Stimulated activated naive CD4-positive, alpha-beta T cell treated with Interleukin-2 at 50 U/mL for 16 hours (primary cell): ENCODE results near the gene ZNF420.
"Not testable (repeated sequence)": the region's sequence is repeated elsewhere in the genome, so short reads cannot be mapped to it uniquely, and the experiment has no call there.

Source experiments
- DNase-seq: peaks from one replicate; lab custom pipeline; 2025; lab: John Stamatoyannopoulos, UW

The ZNF420 gene

DNA sequence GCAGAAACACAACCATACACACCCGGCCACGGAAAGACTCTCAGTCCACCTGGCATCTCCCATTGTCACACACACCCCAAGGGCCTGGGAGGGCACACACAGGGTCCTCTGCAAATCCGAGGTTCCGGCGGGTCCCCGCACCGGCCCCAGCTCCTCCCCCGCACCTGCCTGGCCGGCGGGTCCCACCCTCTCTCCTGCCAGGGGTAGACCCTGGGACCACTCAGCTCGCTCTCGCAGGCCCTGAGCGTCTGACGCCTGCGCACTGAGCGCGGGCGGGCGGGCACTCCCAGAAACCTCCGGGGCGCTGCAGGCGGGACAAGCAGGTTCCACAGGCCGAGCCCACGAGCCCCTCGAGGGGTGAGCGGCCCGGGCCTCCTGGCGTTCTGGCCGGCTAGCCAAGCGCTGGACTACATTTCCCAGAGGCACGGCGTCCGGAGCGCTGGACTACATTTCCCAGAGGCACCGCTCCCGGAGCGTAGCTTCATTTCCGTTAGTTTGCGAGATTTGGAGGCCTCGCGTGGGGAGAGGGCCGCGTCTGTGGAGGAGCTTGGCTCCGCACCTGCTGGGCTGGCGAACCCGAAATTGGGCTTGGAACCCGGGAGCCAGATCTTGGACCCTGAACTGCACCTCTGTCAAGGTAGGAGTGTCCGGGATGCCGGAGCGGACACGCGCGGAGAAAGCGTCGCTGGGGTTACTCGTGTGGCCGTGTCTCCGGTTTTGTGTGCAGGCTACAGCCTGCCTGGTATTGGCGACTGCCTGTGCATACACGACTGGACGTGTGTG, at the start of gene ZNF420:
Gene ZNF420 (plus strand): TSS at position 500 of the 783 bp plus-strand sequence. CDS start 10,686 bp downstream, outside the sequence.
- peak; percentile 90 for DNase-seq

DNA sequence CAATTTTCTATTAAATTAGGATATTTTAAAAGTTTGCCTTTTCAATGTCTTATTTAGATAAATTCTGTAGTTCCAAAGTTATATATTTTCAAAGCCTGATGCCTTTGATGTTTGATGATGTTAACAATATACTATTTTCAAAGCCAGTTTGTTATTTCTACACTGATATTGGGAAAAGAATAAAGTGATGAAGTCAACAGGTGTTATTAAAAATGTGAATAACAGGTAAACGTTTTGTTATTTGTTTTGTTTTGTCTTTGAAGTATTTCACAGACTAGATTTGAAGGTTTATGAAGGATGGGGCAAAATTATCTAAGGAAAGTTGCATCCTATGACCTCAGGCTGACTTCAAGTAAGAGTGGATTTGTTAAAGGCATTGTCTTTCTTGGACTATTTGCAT, 33.1 kb upstream of the ZNF420 start:
- DNase-seq, result no peak

DNA sequence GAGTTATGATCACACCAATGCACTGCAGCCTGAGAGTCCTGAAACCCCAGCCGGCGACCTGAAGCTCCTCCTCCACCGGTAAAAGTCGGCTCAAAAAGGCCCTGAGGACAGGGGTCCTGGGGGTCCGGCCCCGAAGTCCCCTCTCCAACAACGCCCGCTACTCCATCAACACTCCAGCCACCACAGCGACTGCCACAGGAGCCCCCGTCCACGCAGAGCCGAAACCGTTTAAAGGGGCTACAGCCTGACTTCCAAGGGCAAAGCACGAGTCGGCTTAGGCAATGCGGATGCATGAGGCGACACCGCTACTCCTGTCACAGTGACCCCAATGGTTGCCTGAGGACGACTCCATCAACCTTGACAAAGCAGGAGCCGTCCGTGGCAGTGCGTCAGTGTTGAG, 22.9 kb upstream of the ZNF420 start:
- no peak for DNase-seq

DNA sequence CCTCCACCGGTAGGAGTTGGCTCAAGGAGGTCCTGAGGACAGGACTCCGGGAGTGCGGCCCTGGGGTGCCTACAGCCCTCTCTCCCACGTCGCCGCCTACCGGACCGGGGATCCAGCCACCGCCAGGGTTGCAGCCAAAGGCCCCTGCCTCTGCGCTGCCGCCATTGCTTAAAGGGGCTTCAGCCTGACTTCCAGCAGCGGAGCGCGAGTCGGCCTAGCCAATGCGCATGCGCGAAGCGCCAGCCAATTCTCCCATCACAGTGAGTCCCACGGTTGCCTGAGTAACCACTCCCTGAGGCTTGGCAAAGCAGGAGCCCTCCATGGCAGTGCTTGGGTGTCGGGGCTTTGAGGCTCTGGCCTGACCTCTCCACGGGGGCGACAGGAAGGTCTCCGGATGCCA, 21.5 kb upstream of the ZNF420 start:
- no peak for DNase-seq

DNA sequence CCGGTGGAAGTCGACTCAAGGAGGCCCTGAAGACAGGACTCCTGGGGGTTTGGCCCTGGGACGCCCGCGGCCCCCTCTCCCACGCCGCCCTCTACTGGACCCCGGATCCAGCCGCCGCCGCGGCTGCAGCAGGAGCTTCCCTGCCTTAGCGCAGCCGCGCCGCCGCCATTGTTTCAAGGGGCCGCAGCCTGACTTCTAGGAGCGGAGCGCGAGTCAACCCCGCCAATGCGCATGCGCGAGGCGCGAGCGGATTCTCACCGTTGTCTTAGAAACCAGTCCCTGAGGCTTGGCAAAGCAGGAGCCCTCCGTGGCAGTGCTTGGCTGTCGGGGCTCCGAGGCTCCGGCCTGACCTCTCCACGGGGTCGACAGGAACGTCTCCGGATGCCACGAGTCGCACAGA, 19.1 kb upstream of the ZNF420 start:
- DNase-seq, result no peak

DNA sequence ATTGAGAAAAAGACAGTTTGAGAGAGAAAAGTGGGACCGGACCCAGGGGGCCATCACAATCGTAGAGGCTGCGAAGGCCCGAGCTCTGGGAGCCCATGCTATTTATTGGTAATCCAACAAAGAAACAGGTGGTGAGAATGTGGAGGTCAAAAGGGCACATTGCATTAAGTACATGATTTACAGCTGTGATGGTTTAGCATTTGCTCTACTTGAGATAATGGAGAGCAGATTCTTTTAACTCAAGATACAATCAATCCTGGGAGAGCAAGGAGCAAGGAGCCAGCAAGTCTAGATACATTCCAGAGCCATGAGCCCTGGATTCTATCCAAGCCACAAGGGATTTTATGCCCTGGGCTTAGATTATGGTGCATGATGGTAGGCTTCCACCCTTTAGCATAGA, 13.3 kb upstream of the ZNF420 start:
- not testable (repeated sequence) for DNase-seq

DNA sequence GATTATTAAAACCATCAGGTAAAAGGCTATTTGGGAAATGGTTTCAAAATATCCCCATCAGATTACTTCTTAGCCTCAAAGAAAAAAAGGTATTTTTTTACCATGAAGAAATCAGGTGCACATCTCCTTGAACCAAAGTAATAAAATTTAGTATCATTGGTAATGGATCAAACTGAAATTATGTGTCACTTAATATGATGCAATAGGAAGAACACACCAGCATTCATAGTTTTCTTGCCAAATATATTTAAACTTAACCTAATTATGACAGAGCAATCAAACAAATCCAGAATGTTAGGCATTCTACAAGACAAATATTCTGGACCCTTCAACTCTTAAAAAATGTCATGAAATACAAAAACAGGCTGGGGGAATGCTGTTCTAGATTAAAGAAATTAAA, 4.1 kb upstream of the ZNF420 start:
- no peak for DNase-seq

DNA sequence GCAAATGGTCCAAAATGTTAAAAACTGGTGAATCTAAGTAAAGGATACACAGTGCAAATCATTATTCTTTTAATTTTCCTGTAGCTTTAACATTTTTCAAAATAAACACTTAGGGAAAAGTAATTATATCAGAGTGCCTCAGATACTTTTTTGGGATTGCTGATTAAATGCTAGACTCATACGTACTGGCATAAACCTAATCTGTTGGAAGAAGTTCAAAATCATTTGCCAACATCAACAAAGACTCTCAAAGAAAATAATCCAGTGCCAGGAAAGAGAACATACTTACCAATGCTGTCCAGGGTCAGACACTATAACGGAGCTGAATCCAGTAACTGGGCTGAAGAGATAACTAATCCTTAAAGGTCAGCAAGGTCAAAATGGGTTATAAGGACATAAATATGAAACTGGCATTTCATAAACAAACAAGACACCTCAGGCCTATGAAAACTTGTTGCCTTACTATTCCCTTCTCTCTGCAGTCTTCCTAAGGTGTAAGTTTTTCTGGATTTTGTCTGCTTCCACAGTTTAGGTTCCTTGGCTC, 3.3 kb upstream of the ZNF420 start:
- DNase-seq, result no peak

DNA sequence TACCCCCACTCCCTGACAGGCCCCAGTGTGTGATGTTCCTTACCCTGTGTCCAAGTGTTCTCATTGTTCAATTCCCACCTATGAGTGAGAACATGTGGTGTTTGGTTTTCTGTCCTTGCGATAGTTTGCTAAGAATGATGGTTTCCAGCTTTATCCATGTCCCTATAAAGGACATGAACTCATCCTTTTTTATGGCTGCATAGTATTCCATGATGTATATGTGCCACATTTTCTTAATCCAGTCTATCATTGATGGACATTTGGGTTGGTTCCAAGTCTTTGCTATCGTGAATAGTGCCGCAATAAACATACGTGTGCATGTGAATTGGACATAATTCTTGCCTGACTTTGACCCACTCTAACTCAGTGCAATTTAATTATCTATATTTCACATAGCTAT, 1.7 kb upstream of the ZNF420 start:
- not testable (repeated sequence) for DNase-seq

DNA sequence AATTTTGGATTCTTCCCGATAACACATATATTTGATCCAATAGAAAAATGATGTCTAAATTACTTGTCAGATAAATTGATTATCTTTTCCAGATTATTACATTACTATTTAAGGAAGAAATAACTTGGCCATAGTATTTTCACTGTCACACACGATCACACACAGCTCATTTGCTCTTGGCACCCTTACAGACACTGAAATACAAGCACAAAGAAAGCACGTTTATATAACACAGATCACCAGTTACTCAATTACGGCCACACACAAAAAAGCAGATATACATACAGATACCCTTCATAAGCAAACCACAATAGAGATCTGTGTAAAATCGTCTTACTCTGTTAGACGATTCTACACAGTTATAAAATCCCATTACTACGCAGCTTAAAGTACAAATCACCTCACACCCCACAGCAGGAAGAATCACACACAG, 716 bp upstream of the ZNF420 start:
- DNase-seq, result no peak

DNA sequence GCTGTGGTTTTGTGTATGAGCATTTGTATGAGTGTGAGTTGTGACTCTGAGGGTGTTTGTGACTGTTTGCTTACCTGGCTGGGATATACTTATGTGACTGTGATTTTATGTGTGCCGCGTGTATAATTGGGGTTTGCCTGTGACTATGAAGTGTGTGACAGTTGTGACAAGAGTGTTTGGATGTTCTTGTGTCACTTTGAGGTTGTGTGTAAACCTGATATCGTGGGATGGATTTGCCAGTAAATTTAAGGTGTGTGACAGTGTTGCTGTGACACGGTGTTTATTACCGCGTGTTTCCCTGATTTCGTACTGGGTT, 442 bp downstream of the ZNF420 start:
- no peak for DNase-seq

DNA sequence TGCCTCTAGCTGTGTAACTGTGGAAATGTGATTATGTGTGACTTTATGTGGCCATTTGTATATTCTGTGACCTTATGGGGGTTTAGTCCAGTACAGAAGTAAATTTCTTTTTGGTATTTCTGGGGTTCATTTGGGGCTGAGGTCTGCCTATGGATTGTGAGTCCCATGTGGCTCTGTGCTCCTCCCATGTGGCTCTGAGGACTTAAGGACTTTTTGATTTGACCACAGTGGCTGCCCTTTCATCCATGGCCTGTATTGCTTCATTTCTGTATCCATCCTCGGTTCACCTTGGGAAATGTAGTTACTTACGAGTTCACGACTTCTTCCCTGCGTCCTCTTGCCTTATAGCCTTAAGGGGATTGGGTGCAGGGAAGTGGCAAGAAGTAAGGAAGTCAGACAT, 1.0 kb downstream of the ZNF420 start:
- DNase-seq, result no peak

DNA sequence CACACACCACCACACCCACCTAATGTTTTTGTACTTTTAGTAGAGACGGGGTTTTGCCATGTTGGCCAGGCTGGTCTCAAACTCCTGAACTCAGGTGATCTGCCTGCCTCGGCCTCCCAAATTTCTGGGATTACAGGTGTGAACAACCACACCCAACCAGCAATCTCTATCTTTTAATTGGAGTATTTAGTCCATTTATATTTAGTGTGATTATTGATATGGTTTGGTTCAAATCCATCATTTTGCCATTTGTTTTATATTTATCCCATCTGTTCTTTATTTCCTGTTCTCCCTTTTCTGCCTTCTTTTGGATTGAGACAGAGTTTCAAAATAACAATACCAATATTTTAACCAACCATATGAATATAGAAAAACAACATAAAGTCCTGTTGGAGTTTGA, 4.1 kb downstream of the ZNF420 start:
- no peak for DNase-seq

DNA sequence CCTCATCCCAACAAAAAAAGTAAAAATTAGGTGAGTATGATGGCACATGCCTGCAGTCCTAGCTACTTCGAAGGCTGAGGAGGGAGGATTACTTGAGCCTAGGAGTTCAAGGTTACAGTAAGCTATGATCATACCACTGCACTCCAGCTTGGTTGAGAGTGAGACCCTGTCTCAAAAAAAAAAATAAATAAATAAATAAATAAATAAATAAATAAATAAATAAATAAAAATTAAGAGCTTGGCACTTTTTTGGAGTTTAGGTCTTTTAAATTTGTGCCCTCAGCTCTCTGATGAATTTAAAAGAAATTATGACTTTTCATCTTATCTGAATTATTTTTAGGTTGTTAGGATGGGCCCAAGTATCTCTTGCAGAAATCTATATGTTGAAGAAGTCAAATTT, 8.9 kb downstream of the ZNF420 start:
- DNase-seq, result no peak

DNA sequence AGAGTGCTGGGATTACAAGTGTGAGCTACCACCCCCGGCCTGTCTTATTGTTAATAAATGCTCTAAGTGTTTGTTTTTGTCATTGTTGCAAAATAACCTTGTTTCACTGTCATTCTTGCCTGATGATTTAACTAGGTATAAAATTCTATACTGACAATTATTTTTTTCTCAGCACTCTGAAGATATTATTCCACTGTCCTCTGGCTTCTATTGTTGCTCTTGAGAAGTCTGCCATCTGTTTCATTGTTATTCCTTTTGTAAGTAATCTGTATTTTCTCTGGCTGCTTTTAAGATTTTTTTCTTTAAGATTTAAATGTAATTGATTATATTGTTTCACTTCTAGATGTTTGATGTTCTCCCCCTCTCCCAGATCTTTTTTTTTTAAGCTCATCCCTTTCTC, 17.6 kb downstream of the ZNF420 start:
- DNase-seq, result no peak

DNA sequence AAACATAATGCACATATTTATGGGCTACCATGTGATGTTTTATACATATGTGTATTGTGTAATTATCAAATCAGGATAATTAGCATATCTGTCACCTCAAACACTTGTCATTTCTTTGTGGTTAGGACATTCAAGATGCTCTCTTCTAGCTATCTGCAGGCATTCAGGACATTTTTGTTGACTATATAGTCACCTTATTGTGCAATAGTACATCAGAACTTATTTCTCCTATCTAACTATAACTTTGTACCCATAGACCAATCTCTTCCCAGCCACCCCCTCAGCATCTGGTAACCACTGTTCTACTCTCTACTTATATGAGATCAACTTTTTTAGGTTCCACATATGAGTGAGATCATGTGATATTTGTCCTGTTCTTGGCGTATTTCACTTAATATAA, 20.3 kb downstream of the ZNF420 start:
- DNase-seq, result no peak

DNA sequence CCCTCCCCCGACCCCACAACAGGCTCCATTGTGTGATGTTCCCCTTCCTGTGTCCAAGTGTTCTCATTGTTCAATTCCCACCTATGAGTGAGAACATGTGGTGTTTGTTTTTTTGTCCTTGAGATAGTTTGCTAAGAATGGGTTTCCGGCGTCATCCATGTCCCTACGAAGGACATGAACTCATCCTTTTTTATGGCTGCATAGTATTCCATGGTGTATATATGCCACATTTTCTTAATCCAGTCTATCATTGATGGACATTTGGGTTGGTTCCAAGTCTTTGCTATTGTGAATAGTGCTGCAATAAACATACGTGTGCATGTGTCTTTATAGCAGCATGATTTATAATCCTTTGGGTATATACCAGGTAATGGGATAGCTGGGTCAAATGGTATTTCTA, 25.9 kb downstream of the ZNF420 start:
- DNase-seq, result not testable (repeated sequence)

DNA sequence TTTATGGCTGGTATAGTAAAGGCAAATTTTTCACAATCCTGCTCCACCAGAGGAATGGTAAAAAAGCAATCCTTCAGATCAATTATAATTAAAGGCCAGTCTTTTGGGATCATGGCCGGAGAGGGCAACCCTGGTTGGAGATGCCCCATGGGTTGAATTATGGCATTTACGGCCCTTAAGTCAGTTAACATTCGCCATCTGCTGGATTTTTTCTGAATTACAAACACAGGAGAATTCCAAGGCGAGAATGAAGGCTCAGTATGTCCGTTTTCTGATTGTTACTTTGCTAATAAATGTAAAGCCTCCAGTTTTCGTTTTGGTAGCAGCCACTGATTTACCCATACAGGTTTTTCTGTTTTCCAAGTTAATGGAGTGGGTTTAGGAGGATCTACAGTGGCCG, 33.5 kb downstream of the ZNF420 start:
- DNase-seq, result not testable (repeated sequence)

DNA sequence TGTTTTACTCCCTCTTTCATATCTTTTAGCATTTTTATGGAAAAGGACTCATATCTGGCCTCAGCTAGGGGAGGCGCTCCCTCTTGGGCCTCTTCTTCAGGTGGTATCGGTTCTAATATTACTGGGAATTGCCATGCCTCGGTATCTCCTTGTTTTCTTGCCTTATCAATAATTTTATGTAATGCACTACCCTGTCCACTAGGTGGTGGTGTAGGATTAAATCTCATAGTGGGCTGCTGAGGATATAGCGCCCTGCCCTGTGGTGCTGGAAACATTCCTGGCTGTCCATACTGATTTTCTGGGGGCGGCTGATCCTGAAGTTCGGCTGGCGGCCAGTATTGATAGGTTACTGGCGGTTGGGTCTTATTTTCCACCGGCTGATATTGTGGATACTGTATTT, 35.8 kb downstream of the ZNF420 start:
- no peak for DNase-seq

DNA sequence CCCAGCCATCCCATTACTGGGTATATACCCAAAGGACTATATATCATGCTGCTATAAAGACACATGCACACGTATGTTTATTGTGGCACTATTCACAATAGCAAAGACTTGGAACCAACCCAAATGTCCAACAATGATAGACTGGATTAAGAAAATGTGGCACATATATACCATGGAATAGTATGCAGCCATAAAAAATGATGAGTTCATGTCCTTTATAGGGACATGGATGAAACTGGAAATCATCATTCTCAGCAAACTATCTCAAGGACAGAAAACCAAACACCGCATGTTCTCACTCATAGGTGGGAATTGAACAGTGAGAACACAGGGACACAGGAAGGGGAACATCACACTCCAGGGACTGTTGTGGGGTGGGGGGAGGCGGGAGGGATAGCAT, 43.9 kb downstream of the ZNF420 start:
- not testable (repeated sequence) for DNase-seq

DNA sequence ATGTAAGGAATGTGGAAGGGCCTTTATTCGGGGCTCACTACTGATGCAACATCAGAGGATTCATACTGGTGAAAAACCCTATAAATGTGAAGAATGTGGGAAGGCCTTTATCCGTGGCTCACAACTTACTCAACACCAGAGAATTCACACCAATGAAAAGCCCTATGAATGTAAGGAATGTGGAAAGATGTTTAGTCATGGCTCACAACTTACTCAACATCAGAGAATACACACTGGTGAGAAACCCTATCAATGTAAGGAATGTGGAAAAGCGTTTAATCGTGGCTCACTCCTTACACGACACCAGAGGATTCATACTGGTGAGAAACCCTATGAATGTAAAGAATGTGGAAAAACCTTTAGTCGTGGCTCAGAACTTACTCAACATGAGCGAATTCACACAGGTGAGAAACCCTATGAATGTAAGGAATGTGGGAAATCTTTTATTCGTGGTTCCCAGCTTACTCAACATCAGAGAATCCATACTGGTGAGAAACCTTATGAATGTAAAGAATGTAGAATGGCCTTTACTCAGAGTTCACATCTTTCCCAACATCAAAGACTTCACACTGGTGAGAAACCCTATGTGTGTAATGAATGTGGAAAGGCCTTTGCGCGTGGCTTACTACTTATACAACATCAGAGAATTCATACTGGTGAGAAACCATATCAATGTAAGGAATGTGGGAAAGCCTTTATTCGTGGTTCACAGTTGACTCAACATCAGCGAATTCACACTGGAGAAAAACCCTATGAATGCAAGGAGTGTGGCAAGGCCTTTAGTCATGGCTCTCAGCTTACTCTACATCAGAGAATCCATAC, 50.0 kb downstream of the ZNF420 start:
- no peak for DNase-seq

DNA sequence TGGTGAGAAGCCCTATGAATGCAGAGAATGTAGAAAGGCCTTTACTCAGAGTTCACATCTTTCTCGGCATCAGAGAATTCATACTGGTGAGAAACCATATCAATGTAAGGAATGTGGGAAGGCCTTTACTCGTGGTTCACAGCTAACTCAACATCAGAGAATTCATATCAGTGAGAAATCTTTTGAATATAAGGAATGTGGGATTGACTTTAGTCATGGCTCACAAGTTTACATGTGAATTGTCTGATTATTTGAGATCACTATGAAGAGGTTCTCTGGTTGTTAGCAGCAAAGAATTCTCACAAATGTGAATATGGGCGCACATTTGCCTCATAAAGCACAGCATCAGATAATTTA, 50.6 kb downstream of the ZNF420 start:
- DNase-seq, result no peak

DNA sequence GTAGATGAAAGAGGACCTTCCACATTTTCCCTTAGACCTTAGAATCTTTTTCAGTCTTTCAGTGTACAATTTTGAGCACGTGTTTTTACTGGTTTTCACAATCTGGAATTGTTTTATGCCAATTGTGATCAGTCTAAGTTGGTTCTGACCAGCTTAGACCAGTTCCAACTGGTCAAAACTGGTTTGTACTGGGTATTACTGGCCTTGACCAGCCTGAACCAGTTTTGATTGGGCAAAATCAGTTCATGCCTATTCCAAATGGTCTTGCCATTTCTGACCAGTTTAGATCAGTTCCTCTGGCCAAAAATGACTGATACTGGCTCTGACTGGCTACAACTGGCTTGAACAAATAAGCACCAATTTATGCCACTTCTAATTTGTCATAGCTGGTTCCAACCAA, 57.9 kb downstream of the ZNF420 start:
- DNase-seq, result no peak
